GM18517 (cell line): ENCODE results near the gene ING4.

Experiments
- ATAC-seq: cut with Tn5 transposase; IDR thresholded peaks from one replicate; pipeline ENCODE4 v1.9.1; 2021; ENCODE audit warnings: mild to moderate bottlenecking, moderate library complexity; ENCODE audit not compliant: unreplicated experiment

ING4 gene

GRCh38 chr12:6688543-6688998, 25.7 kb upstream of the ING4 start:
- ATAC-seq: peak; percentile 22

GRCh38 chr12:6685814-6686213, 22.9 kb upstream of the ING4 start:
- no peak for ATAC-seq

- no peak for ATAC-seq
Measured at GRCh38 chr12:6684609-6685008, 21.7 kb upstream of the ING4 start.

GRCh38 chr12:6676962-6677361, 14.0 kb upstream of the ING4 start:
- ATAC-seq: no peak

- ATAC-seq: no peak
Measured at GRCh38 chr12:6672143-6672542, 9.2 kb upstream of the ING4 start.

GRCh38 chr12:6667559-6668210, 4.8 kb upstream of the ING4 start:
- no peak for ATAC-seq

- no peak for ATAC-seq
Measured at GRCh38 chr12:6666211-6666610, 3.3 kb upstream of the ING4 start.

GRCh38 chr12:6664902-6665301, 2.0 kb upstream of the ING4 start:
- no peak for ATAC-seq

- ATAC-seq: no peak
Measured at GRCh38 chr12:6662602-6662905, 365 bp downstream of the ING4 start.

- no peak for ATAC-seq
Measured at GRCh38 chr12:6653987-6654386, 8.9 kb downstream of the ING4 start.

- ATAC-seq: no peak
Measured at GRCh38 chr12:6653342-6653741, 9.6 kb downstream of the ING4 start.

GRCh38 chr12:6652391-6652790, 10.5 kb downstream of the ING4 start:
- no peak for ATAC-seq

GRCh38 chr12:6650832-6651231, 12.1 kb downstream of the ING4 start:
- no peak for ATAC-seq

GRCh38 chr12:6647083-6647604, 15.8 kb downstream of the ING4 start, which contains the start of gene ACRBP:
TSS of gene ACRBP (minus strand) at chr12:6647432. CDS start at chr12:6647366, 66 bp downstream.
- peak; percentile 57 for ATAC-seq

GRCh38 chr12:6646276-6647082, 16.4 kb downstream of the ING4 start:
- no peak for ATAC-seq

- ATAC-seq: no peak
Measured at GRCh38 chr12:6644903-6645302, 18.0 kb downstream of the ING4 start.

GRCh38 chr12:6644257-6644596, 18.7 kb downstream of the ING4 start:
- no peak for ATAC-seq

GRCh38 chr12:6643569-6644256, 19.2 kb downstream of the ING4 start:
- ATAC-seq: no peak

- no peak for ATAC-seq
Measured at GRCh38 chr12:6641131-6641530, 21.8 kb downstream of the ING4 start.

GRCh38 chr12:6640497-6640896, 22.4 kb downstream of the ING4 start:
- no peak for ATAC-seq

GRCh38 chr12:6639151-6639801, 23.6 kb downstream of the ING4 start:
- ATAC-seq: no peak
